CD4-positive, alpha-beta T cell treated with Interleukin-4 for 4 hours (primary cell): ENCODE data around the gene SLC25A1.
A peak's percentile ranks its signal among the peaks of the same experiment; 100 is the strongest.

Experiments used
- DNase-seq: peaks from one replicate; pipeline ENCODE4 v3.0.0-alpha.2; 2020

Gene SLC25A1

GRCh38 chr22:19178657-19179496 lies at the start of gene SLC25A1:
Gene SLC25A1 (minus strand): TSS chr22:19178736. CDS start chr22:19178673, 63 bp downstream.
- peak; percentile 77 for DNase-seq

DNA sequence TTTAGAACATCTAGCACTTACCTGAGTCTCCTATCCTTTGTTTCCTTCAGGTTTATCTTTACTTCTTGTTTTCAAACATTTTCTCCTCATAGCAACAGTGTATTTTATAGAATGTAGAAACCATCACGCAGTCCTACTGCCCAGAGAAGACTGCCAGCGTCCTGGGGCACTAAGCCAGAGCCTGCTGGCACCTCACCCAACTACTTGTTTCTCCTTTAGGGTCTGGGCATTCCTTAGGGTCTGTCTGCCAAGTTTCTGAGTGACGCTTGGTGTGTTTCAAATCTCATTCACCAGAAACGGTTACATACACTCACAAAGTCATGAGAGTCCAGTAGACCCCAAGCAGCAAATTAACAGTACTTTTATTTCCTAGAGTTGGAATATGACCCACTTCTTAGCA lies 49.6 kb upstream of the SLC25A1 start:
- no peak for DNase-seq

DNA sequence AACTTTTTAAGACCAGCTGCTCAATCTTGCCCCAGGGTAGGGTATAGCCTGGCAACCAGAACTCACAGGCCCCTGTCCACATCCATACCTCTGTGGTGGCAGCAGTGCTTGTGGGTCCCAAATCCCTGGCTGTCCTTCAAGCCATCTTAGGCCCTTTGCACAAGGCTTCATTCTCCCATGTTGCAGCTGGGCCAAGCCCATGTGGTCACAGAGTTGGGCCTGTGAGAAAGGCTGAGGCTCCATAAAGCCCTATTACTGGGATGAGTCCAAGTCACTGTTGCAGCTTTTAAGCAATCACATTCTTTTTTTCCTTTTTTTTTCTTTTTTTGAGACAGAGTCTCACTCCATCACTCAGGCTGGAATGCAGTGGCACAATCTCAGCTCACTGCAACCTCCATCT lies 47.9 kb upstream of the SLC25A1 start:
- no peak for DNase-seq

DNA sequence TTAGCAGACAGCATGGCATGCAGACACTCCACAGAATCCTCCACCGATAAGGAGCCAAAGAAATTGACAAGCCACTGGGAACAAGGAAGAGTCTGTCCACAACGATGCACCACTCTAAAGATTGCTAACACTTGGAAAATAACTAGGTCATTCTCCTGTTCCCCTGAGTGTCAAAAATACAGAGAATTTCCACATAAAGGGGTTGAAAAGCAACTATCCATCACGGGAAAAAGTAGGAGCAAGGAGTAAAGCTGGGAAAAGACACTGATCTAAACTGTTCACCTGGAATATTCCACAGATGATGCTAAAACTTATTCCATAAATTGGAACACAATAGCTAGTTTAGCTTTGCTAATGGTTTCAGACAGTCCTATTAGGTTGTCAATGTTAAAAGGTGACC lies 47.0 kb upstream of the SLC25A1 start:
- DNase-seq, result no peak

DNA sequence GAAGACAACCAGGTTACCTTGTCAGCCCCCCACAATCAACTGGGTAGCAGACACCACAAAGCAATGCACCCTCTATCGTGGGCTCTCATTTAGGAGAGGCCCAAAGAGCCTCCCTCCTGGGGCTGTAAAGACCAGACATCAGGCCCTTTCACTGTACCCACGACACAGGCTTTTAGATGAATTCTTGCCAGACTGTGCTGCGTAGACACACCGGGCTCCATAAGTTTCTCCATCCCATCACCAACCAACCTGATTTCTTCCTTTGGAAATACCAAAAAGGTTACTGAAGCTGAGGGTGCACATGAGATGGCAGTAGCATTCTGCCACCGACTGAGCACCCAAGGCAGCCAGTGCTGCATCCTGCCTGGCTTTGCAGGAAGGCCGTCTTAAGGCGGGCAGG lies 46.4 kb upstream of the SLC25A1 start:
- no peak for DNase-seq

GRCh38 chr22:19224557-19224956 lies 46.0 kb upstream of the SLC25A1 start:
- DNase-seq, result no peak

DNA sequence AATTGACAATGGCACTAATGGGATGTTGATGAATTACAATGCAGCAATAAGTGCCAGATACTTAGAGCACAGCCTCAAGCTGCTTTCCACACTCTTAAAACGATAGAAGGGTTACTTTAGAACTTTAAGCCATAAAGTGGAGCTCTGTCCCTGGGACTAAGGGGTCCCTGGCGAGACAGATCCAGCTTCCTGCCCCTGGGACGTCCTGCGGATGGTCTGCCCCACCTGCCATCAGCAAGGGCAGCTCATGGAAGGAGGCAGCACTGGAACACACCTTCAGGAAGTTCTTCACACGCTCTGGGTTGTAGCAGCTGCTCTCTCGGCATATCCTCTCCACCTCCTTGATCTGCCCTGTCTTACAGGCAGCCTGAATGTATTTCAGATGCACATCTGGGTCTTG lies 45.1 kb upstream of the SLC25A1 start:
- DNase-seq, result no peak

DNA sequence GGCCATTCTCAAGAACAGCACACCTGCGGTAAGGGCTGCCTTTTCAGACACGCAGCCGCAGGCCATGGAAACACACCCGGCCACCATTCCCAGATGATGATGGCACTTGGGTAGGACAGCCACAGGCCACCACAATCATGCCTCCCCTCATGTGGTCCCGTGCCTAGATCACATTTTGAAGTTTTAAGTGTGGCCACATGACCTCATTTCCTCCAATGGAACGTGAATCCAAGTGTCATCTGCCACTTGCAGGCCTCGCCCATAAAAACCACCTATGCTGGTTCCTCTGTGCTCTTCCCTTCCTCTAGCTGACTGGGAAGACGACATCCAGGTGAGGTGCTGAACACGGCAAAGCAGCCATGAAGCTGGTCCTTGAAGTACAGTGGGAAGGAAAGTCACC lies 44.6 kb upstream of the SLC25A1 start:
- DNase-seq, result no peak

DNA sequence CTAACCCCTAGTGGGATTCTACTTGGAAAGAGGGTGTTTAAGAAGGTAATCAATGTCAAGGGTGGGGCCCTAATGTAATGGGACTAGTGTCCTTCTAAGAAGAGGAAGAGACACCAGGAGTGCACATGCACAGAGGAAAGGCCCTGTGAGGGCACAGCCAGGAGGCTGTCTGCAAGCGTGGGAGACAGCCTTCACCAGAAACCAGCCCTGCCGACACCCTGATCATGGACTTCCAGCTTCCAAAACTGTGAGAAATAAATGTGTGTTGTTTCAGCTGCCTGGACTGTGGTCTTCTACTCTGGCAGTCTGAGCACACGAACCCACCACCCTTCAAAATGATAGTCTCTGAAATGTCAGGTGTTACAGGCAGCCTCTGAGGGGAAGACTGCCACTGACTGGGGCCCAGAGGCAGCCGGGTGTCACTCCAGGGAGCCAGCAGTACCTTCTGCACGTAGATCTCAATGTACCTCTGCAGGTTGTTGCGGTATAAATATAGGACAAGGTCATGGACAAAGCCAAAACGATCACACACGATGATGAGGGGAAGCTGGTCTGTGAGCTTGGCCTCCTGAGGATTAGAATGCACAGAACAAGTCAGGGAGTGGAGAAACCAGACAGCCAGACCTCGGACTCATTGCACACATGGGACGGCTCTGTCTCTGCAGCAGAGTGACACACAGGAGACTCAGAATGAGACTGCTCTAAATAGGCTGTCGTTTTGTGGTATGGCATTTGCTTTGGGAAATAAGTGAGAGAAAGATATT lies 43.9 kb upstream of the SLC25A1 start:
- DNase-seq, result no peak

GRCh38 chr22:19220867-19221266 lies 42.3 kb upstream of the SLC25A1 start:
- DNase-seq, result no peak

- no peak for DNase-seq
Measured at GRCh38 chr22:19218541-19219233, 40.2 kb upstream of the SLC25A1 start.

DNA sequence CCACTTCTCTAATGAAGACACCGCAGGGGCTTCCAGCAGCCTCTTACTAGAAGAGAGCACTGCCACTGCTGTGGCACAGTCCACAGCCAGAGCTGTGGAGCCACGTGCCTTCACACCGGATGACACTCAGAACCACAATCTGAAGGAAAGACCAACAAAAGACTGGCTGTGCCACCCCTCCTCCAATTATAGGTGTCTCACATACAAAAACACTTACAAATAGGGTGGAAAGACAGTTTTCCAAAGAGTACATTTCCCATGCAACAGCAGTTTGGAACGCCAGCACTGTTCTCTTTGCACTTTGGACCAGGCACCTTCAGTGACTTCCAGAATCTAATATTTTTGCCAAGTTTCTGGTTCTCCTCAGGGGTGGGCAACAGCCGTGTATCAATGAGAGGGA lies 38.0 kb upstream of the SLC25A1 start:
- DNase-seq, result no peak

DNA sequence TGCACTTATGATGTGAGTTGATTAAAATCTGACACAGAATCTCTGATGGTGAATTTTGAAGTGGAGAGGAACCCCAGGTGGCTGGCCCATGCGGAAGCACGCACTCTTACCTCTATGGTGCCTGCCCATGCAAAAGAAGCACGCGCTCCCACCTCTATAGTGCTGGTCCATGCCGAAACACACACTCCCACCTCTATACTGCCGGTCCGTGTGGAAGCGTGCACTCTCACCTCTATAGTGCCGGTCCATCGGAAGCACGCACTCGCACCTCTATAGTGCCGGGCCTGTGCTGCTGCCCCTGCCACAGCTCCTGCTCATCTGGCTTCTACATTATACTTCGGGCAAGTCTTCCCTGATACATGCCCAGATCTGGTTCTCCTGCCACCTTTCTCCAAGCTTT lies 36.8 kb upstream of the SLC25A1 start:
- no peak for DNase-seq

GRCh38 chr22:19214078-19214473 lies 35.5 kb upstream of the SLC25A1 start:
- no peak for DNase-seq

- no peak for DNase-seq
Measured at GRCh38 chr22:19213442-19214077, 35.0 kb upstream of the SLC25A1 start.

DNA sequence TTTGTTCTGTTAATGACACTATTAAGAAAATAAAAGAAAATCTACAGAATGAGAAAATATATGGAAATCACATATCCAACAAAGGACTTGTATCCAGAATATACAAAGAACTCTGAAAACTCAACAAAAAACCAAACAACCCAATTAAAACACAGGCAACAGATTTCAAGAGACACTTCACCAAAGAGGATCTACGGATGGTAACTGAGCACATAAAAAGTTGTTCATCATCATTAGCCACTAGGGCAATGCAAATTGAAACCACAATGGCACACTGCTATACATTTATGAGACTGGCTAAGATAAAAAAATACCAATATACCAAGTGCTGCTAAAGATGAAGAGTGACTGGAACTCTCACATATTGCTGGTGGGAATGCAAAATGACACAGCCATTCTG lies 34.5 kb upstream of the SLC25A1 start:
- no peak for DNase-seq

GRCh38 chr22:19212302-19212870 lies 33.9 kb upstream of the SLC25A1 start:
- DNase-seq, result no peak

DNA sequence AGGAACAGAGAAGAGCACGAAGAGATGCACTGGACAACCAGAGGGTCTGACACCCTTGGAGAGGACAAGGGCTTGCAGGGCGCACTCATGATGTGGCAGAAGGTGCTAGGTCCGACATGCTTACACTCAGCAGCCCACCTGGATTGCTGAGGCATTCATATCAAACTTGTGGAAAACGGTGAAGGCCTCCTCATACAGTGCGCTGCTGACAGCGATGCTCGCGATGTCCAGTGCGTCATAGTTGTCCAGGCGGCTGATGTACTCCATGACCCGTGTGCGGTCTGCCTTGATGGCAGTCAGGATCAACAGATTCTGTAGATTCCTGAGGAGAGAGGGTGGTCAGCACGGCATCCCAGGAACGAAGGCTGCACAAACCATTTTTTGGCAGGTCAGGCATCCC lies 31.7 kb upstream of the SLC25A1 start:
- no peak for DNase-seq

- no peak for DNase-seq
Measured at GRCh38 chr22:19208287-19208847, 29.8 kb upstream of the SLC25A1 start.

DNA sequence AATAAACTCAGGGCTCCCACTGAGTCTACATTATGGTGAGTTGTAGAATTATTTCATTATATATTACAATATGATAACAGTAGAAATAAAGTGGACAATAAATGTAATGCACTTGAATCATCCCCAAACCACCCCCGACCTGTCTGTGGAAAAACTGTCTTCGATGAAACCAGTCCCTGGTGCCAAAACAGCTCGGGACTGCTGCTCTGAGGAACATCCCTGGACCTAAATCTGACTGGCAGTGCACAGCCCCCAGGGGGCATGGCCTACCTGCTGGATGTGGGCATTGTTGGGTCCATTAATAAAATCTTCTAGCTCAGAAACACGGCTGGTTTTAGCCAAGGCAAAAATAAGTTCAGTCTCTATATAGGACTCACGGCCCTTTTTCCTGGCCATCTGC lies 29.3 kb upstream of the SLC25A1 start:
- DNase-seq, result no peak

DNA sequence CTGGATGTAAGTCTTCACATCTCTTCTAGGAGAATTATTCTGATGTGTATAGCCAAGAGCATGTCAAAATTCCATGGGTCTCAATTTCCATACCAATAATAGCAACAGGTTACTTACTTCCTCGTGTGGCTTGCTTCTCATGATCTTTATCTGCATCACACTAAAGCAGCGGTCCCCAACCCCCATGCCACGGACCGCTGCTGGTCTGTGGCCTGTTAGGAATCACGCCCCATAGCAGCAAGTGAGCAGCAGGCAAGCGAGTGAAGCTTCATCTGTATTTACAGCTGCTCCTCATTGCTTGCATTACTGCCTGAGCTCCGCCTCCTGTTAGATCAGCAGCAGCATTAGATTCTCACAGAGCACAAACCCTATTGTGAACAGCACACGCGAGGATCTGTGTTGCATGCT lies 28.9 kb upstream of the SLC25A1 start:
- DNase-seq, result no peak

DNA sequence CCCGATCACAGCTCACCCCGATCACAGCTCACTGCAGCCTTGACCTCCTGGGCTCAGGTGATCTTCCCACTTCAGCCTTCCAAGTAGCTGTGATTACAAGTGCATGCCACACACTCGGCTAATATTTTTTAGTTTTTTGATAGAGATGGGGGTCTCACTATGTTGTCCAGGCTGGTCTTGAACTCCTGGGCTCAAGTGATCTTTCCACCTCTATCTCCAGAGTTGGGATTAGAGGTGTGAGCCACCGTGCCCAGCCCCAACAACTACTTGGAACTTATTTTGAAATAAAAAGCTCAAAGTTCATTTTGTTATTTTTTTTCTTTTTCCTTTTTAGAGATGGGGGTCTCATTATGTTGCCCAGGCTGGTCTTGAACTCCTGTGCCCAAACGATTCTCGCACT lies 27.8 kb upstream of the SLC25A1 start:
- DNase-seq, result no peak

GRCh38 chr22:19204640-19205039 lies 26.1 kb upstream of the SLC25A1 start:
- no peak for DNase-seq
